KMS-11 (cell line): Measurements from ENCODE around the gene PBX3.

Source experiments
- H2AFZ ChIP-seq: fragments of 200-600 bp; sonication (generic); 2 replicates; pipeline ENCODE4 v1.6.1; 2016; ENCODE audit warnings: antibody characterized with exemption, mixed run types, low read depth
- H3K27ac ChIP-seq: fragments of 200-600 bp; sonication (generic); 2 replicates; pipeline ENCODE4 v1.6.1; 2016; ENCODE audit warnings: mild to moderate bottlenecking, mixed run types
- H3K27me3 ChIP-seq: fragments of 200-600 bp; sonication (generic); 2 replicates; pipeline ENCODE4 v1.6.1; 2017; ENCODE audit warnings: mild to moderate bottlenecking, low read depth, mixed run types, moderate library complexity; ENCODE audit not compliant: insufficient read depth
- H3K36me3 ChIP-seq: fragments of 200-600 bp; sonication (generic); 2 replicates; pipeline ENCODE4 v1.6.1; 2017; ENCODE audit warnings: mild to moderate bottlenecking, mixed run types; ENCODE audit not compliant: insufficient read depth
- H3K4me1 ChIP-seq: fragments of 200-600 bp; sonication (generic); 2 replicates; pipeline ENCODE4 v1.6.1; 2016; ENCODE audit warnings: mild to moderate bottlenecking, low read depth, mixed run types; ENCODE audit not compliant: poor library complexity, severe bottlenecking
- H3K4me2 ChIP-seq: fragments of 200-600 bp; sonication (generic); 2 replicates; pipeline ENCODE4 v1.7.0; 2016; ENCODE audit warnings: mild to moderate bottlenecking, mixed run types
- H3K4me3 ChIP-seq: fragments of 200-600 bp; sonication (generic); IDR thresholded peaks from 2 replicates; pipeline ENCODE4 v1.6.1; 2017; ENCODE audit warnings: low read depth, low read length, mixed read lengths; ENCODE audit not compliant: insufficient read depth
- H3K79me2 ChIP-seq: fragments of 200-600 bp; sonication (generic); 2 replicates; pipeline ENCODE4 v1.6.1; 2016; ENCODE audit warnings: low read depth, mixed run types; ENCODE audit not compliant: insufficient read depth
- H3K9ac ChIP-seq: fragments of 200-600 bp; sonication (generic); 2 replicates; pipeline ENCODE4 v1.6.1; 2016; ENCODE audit warnings: mild to moderate bottlenecking, mixed run types
- H4K20me1 ChIP-seq: fragments of 200-600 bp; sonication (generic); 2 replicates; pipeline ENCODE4 v1.6.1; 2016; ENCODE audit warnings: mild to moderate bottlenecking, mixed run types; ENCODE audit not compliant: insufficient read depth
- TF ChIP-seq, protein P1 (sequence below): fragments of 200-600 bp; sonication (generic); conservative IDR thresholded peaks from 2 replicates; pipeline ENCODE4 v1.6.1; 2017; ENCODE audit warnings: low read depth, mild to moderate bottlenecking, antibody characterized with exemption, low read length, moderate library complexity, mixed read lengths

The PBX3 gene

DNA sequence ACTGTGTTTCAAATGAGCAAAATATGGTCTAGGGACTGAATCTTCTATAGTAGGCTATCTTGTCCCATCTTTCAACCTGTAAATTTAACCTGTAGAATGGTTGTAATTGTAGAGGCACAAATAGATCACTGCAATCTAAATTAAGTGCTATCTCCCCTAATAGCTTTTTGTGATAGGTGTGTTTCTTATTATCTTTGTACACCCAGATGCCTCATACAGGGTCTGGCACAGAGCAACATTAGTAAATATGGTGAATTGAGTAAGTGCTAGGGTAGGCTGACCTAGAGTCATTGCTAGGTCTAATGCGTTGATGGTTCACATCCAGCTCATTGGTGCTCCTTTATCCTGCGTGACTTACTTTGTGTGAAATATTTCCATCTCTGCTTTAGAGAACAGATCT lies 100.6 kb downstream of the PBX3 start:
- H3K4me1 ChIP-seq, result peaks cover 80% of the 10 kb centered on the region
- H3K27me3 ChIP-seq, result no peaks in the 10 kb centered on the region
- H3K27ac ChIP-seq, result no peak overlapping the region
- no peak overlapping the region for H3K9ac ChIP-seq
- no peak overlapping the region; the same call in 1 of the 2 replicates for H3K4me2 ChIP-seq
- no peak overlapping the region for H3K4me3 ChIP-seq
- peaks cover 55% of the 10 kb centered on the region for H4K20me1 ChIP-seq
- TF ChIP-seq, protein P1, sequence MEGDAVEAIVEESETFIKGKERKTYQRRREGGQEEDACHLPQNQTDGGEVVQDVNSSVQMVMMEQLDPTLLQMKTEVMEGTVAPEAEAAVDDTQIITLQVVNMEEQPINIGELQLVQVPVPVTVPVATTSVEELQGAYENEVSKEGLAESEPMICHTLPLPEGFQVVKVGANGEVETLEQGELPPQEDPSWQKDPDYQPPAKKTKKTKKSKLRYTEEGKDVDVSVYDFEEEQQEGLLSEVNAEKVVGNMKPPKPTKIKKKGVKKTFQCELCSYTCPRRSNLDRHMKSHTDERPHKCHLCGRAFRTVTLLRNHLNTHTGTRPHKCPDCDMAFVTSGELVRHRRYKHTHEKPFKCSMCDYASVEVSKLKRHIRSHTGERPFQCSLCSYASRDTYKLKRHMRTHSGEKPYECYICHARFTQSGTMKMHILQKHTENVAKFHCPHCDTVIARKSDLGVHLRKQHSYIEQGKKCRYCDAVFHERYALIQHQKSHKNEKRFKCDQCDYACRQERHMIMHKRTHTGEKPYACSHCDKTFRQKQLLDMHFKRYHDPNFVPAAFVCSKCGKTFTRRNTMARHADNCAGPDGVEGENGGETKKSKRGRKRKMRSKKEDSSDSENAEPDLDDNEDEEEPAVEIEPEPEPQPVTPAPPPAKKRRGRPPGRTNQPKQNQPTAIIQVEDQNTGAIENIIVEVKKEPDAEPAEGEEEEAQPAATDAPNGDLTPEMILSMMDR, result no peak
- peaks cover 99% of the 10 kb centered on the region for H3K79me2 ChIP-seq
- no peaks in the 10 kb centered on the region for H3K36me3 ChIP-seq
- no peak overlapping the region for H2AFZ ChIP-seq

DNA sequence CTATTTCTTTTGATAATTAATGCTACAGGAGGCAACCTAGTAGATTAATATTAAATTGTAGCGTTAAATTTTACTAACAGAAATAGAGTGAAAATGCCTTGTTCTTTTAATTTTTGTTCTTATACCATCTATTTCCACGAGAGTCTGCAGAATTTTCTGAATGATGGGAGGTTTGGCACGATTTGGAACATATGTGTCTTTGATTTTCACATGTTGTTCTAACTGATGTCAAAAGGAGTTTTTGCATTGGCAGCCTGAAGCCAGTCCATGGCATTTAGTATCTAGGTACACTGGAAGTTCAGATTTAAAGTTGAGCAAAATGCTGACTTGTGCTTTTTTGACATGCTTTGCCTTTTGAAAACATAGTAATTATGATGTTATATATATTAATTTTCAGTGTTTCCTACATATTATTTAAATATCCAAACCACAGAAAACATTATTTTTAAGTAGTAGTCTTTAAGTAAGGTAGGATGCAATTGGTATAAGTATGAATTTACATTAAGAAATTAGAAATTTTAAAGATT lies 103.0 kb downstream of the PBX3 start:
- peaks cover 97% of the 10 kb centered on the region for H3K79me2 ChIP-seq

DNA sequence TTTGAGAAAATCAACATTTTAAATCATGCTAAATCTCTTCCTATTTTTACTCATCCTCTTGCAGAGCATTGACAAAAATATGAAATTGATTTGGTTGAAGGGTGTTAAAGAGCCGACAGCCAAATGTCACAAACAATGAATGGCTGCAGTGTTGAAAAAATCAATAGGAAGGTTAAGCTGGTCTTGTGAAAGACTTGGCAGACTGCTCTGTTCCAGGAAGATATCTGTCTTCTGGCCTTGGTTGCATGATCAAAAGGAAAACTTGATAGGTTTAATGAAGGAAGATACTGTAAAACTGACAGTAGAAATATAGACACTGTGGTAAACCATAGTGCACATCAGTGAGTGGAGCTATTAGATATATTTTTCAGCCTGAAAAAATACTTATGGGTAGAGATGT lies 103.6 kb downstream of the PBX3 start:
- Histone ChIP-seq H3K4me2 (no peak overlapping the region), H3K4me1 (peaks cover 78% of the 10 kb centered on the region), H2AFZ (no peak overlapping the region), H4K20me1 (peaks cover 42% of the 10 kb centered on the region), H3K27me3 (no peaks in the 10 kb centered on the region), H3K9ac (no peak overlapping the region), H3K27ac (no peak overlapping the region), H3K79me2 (peaks cover 97% of the 10 kb centered on the region), H3K4me3 (no peak overlapping the region), H3K36me3 (no peaks in the 10 kb centered on the region)
- TF ChIP-seq, protein P1, result no peak

More for the DNA sequence above, 103.0 kb downstream of the PBX3 start:
- TF ChIP-seq, protein P1, result no peak
- no peak overlapping the region for H2AFZ ChIP-seq
- no peak overlapping the region for H3K4me2 ChIP-seq
- peaks cover 82% of the 10 kb centered on the region for H3K4me1 ChIP-seq
- H3K4me3 ChIP-seq, result no peak overlapping the region
- H3K27me3 ChIP-seq, result no peaks in the 10 kb centered on the region
- no peak overlapping the region for H3K27ac ChIP-seq
- H4K20me1 ChIP-seq, result peaks cover 40% of the 10 kb centered on the region
- no peak overlapping the region for H3K9ac ChIP-seq
- H3K36me3 ChIP-seq, result no peaks in the 10 kb centered on the region

DNA sequence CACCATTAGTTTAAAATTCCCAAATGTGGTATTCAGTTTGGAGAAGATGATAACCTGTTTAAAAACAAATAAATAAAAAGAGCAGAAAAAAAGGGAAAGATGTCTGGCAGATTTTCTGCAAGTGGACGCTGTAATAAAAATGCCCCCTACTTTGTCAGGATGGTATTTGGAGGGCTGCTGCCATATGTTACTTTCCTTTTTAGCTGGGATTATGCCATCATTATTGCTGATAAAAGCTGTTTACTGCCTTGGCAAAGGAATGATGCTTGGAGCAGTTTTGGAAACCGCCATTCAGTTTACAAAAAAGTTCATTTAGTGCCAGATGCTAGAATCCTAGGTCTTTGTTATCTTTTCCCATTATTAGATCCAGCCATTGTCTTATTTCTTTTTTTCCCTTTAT lies 104.8 kb downstream of the PBX3 start:
- Histone ChIP-seq H3K27ac (no peak overlapping the region), H3K4me3 (no peak overlapping the region), H3K4me2 (no peak overlapping the region), H3K4me1 (peaks cover 73% of the 10 kb centered on the region), H3K27me3 (no peaks in the 10 kb centered on the region), H3K79me2 (peaks cover 94% of the 10 kb centered on the region), H3K36me3 (no peaks in the 10 kb centered on the region), H4K20me1 (peaks cover 41% of the 10 kb centered on the region), H2AFZ (no peak overlapping the region), H3K9ac (no peak overlapping the region)
- TF ChIP-seq, protein P1, result no peak
